ENCODE data around the gene ENTREP3.
"Not testable (repeated sequence)": the region's sequence is repeated elsewhere in the genome, so short reads cannot be mapped to it uniquely, and the experiment has no call there.

ENTREP3 gene, protein sequence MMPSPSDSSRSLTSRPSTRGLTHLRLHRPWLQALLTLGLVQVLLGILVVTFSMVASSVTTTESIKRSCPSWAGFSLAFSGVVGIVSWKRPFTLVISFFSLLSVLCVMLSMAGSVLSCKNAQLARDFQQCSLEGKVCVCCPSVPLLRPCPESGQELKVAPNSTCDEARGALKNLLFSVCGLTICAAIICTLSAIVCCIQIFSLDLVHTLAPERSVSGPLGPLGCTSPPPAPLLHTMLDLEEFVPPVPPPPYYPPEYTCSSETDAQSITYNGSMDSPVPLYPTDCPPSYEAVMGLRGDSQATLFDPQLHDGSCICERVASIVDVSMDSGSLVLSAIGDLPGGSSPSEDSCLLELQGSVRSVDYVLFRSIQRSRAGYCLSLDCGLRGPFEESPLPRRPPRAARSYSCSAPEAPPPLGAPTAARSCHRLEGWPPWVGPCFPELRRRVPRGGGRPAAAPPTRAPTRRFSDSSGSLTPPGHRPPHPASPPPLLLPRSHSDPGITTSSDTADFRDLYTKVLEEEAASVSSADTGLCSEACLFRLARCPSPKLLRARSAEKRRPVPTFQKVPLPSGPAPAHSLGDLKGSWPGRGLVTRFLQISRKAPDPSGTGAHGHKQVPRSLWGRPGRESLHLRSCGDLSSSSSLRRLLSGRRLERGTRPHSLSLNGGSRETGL

DNA sequence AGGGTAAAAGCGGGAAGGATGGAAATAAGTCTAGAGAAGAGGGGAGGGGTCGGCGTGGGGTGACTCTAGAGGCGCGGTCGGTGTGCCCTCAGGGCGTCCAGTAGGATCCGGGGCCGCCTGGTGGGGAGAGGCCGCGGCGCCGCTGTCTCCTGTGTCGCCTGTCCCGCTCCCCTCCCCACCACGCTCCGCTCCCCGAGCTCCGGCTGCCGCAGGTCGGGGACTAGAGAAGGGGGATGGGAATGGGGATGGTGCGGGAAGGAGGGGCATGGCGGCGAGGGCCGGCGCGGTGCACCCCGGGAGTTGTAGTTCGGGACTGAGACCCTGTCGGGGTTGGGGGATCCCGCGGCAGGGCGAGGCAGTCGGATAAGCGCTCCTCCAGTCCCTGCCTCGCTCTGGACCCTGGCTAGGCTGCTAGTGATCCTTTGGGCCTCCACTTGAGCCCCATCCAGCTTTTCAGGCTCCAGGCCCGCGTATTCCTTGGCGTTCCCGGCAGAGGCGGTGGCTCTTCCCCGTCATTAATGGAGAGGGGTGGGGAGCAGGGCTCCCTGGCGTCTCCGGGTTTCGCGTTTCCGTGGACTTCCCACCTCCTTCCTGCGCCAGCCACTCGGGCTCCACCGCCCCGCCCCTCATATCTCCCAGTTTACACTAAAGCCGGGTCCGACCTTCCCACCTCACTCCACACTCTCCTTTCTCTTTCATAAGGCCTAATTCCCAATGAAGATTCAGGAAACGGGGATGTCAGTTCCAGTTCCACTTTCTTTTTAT lies at the start of gene ENTREP3:
Gene ENTREP3 (minus strand): TSS at position 241 of the 765 bp plus-strand sequence. CDS start 606 bp downstream, outside the sequence.
- peak; percentile 93 for DNase-seq (ENCODE audit: low spot score)

DNA sequence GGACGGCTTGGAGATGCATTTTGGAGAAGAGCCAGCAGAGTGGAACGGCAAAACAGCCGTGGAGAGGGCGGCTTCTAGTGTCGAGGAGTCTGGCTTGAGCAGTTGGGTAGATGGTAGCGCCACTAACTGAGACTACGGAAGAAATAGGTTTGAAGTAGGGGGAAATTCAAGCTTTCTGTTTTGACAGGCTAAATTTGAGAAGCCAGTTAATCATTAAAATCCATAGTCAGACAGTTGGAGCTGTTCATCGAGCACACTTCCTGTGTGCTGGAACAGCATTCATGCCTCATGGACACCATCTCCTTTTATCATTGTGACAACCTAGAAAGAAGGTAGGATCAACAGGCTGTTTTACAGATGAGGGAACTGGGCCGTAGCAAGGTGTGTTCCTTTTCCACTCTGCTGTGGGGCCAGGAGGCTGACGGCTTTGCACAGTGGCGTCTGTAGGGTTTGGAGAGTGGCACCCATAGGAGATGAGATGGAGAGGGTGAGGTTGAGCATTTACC lies 49.3 kb upstream of the ENTREP3 start:
- DNase-seq (ENCODE audit: low spot score) = no peak

DNA sequence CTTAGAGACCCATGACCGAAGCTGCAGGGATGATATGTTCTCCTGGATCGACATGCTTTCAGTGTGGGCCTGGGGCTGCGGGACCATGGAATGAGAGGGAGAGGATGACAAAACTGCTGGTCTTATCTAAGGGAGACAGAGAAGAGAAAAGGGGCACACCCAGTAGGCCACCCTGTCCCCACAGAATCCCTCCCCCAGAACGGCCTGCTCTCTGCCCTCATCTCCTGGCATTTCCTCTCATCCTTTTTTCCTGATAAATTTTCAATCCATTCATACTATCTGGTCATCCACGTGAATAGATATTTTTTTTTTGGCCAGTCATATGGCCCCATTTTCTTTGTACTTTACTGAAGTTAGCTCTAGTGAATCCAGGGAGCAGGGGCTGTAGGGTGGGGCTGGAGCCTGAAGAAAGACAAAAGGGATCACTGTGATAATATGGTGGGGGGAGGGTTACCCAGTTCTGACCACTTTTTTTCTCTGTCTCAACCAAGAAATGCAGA lies 46.1 kb upstream of the ENTREP3 start, which contains the start of gene PKLR:
Gene PKLR (minus strand): TSS at position 97 of the 500 bp plus-strand sequence. CDS start 43 bp downstream, at position 54.
- DNase-seq (ENCODE audit: low spot score) = no peak

DNA sequence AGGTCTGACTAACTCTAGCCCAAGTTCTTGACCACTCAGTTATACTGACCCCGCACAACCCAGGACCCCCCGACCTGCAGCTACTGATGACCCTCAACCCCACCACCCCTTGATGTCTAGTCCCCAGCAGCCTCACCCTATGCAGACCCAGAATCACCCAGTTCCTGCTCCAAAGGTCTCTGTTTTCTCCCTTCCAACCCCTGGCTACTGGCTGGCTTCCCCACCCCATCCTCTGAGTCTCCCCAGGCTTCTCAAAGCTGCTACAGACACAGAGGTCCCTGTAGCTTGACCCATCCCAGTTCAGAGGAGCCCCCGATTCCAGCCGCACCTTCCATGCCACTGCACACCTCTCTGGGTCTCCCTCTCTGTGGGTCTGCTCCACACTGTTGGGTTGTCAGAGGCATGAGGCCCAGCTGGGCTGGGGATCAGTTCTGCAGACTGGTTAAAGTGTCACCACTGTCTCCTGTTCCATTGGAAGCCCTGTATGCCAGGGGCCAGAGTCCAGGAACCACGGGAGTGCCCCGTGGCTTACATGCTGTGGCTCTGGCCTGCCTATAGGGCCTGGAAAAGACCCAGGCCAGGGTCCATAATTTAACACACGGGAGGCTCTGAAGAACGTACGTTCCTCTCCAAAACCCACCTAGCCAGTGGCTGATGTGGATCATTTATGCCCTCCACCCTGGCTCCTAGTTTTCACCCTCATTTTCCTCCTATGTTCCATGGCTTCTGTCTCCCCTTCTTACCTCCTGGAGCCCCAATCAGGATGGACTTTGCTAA lies 45.5 kb upstream of the ENTREP3 start:
- no peak for DNase-seq (ENCODE audit: low spot score)

DNA sequence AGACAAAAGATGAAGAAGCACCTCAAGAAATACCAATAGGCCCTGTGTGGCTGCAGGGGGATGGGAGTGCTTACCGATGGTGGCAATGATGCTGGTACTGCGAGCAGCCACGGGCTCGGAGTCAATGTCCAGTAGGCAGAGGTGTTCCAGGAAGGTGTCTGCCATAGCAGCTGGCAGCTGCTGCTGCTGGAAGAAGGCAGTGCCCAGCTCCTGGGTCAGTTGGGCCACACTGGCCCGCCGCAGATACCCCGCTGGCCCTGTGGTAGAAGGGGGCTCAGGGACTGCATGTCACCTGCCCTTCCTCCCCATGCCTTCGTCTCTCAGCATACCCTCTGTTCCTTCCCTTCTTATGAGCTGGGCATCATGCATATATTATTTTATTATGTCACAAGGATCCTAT lies 44.7 kb upstream of the ENTREP3 start:
- DNase-seq (ENCODE audit: low spot score) = no peak

DNA sequence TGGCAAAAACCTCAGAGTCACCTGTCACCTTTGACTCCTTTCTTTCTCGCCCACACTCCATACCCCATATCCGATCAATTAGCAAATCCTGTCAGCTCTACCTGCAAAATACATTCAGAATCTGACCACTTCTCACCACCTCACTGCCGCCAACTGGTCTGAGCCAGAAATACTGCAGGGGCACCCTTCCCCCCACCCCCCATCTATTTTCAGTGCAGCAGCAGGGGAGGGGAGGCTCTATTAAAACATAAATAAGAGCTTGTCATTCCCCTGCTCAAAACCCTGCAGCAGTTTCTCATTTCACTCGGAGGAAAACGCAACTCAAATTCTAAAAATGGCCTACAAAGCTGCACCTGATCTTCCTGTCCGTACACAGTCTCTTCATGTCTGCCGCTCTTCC lies 42.1 kb upstream of the ENTREP3 start:
- no peak for DNase-seq (ENCODE audit: low spot score)

DNA sequence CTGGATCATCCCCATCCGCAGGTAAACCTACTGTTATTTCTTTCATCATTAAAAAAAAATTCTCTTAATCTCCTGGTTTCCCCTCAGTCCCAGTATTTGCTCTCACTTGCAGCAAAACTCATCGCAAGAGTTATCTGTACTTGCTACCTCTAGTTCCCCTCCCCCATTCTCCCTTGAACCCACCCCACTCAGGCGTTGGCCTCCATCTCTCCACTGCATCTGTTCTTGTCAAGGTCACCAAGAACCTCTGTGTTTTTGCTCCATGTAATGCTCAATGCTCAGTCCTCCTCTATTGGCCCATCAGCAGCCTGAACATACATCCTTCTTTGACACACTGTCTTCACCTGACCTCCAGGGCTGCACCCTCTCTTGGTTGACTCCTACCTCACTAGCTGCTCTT lies 41.4 kb upstream of the ENTREP3 start:
- no peak for DNase-seq (ENCODE audit: low spot score)

DNA sequence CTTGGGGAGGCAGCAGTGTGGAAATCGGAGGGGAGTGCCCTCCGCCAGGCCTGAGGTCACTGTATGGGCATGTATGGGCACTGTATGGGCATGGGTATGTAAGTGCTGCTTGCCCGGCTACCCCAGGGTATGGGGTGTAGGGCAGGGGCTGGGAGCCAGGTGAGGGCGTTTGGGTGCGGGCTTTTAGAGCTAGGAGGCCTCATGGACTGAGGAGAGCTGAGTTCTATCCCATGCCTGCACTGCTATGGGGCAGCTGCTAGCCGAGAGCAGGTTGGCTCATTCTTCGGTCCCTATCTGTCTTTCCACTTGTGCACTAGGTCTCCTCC lies 40.6 kb upstream of the ENTREP3 start:
- no peak for DNase-seq (ENCODE audit: low spot score)

DNA sequence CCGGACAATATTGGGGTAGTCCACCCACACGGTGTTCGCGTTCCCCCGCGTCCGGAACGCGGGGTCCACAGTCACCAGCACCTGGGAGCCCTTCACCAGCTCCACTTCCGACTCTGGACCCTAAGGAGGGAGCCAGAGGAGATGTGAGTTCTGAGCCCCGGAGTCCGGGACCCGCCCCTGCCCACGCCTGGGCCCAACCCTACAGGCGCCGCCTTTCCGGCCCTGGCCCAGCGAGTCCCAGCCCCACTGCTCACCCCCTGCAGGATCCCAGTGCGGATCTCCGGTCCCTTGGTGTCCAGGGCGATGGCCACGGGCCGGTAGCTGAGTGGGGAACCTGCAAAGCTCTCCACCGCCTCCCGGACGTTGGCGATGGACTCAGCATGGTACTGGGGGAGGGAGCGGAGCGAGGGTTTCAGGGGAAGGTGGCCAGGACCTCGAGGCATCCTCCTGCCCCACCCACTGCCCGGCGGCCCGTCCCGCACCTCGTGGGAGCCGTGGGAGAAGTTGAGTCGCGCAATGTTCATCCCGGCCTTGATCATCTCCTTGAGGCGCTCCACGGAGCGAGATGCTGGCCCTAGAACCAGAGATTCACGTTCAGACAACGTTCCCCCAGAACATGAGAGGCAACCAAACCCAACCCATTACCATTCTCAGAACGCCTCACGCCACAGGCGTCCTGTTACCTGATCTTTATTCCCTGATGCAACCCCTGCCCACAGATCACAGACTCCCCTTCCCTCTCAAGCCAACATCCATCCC lies 40.1 kb upstream of the ENTREP3 start:
- DNase-seq (ENCODE audit: low spot score) = peak; percentile 22

DNA sequence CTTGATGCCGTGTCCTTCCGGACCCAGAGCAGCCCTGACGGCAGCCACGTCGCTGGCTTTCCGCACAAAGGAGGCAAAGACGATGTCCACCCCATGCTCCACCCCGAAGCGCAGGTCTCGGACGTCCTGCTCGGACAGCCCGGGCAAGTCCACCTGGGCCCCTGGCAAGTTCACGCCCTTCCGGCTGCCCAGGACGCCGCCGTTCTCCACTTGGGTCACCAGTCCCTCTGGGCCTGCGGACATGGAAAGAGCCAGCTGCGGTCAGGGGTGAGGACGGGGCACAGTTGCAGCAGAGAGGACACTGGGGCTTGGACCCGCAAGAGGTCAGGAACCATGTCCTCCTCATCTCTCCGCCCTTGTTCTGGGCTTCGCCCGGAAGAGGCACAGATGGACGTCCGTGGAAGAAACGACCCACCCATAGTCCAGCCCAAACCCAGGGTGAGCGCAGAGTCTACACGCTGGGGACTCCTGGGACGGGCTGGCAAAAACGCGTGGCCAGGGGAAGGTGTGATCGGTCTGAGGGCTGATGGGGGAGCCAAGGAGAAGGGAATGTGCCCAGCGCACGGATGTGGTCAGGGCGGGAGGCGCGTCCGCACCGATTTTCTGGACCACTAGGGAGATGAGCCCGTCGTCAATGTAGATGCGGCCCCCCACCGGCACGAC lies 39.4 kb upstream of the ENTREP3 start:
- no peak for DNase-seq (ENCODE audit: low spot score)

DNA sequence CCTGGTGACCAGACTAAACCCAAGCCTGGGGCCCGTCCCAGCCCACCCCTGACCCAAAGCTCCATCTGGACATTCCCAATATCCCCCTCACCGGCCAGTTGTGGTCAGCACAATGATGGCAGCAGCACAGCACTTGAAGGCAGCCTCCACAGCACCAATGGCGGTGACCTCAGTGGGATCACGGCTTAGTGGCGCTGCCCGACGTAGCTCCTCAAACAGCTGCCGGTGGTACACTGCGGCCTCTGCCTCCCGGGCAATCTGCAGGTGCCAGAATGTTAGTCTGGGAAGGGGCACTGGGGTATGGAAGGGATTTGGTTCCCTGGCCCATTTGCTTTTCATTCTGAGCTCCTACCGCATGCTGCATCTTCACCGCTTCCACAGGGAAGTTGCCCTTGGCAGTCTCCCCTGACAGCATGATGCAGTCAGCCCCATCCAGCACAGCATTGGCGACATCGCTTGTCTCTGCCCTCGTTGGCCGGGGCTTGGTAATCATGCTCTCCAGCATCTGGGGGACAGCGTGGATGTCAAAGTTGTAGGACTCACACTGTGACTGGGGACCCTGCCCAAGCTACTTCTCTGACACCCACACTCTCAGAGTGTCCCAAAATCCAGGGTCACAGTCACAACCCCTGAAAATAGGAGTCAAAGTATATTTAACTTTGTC lies 37.9 kb upstream of the ENTREP3 start:
- DNase-seq (ENCODE audit: low spot score) = no peak

DNA sequence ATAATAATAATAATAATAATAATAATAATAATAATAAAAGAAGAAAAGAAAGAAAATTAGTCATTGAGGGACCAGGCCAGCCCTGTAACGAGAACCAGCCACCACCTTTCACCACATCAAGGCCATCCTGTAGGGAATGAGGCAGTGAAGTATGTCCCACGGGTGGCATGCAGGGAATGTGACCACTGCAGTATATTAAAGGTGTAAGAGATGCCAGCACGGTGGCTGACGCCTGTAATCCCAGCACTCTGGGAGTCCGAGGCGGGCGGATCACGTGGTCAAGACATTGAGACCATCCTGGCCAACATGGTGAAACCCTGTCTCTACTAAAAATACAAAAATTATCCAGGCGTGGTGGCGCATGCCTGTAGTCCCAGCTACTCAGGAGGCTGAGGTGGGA lies 35.7 kb upstream of the ENTREP3 start:
- DNase-seq (ENCODE audit: low spot score) = not testable (repeated sequence)

DNA sequence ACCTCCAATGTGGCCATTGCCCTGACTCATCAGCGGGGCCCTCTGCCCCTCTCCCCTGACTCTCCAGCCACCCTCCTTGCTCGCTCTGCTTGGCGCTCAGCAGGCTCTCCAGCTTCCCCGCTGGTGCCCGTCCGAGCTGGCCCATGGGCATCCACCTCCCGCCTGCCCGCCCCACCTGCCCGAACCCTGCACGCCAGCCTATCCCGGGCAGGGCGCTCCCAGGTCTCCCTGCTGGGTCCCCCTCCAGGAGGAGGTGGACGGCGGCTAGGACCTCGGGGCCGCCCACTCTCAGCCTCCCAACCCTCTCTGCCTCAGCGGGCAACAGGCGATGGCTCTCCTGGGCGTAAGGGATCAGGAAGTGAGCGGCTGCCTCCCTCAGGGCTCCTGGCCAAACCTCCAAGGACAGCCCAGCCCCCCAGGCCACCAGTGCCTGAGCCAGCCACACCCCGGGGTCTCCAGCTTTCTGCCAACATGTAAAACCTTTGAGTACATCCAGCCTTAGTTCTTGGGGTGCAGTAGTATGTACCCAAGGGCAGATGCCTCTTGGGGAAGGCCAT lies 32.8 kb upstream of the ENTREP3 start:
- DNase-seq (ENCODE audit: low spot score) = no peak

DNA sequence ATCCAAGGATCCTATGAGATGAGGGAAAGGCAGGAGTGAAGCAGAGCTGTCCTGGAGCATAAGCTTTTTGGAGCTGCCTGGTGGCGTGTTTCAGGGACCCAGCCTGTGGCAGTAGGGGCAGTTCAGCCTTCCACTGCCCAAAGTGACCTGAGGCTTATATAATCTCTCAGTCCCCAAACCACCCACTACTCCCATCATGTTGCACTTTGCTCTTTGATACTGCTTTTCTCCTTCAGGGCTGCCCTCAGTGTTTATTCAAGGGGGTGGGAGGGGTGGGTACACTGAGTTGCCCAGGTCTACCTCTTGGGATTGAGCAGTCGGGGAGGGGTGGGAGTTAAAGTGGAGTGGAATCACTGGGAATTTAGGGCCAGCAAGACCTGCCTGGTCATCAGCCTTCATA lies 31.3 kb upstream of the ENTREP3 start:
- no peak for DNase-seq (ENCODE audit: low spot score)

DNA sequence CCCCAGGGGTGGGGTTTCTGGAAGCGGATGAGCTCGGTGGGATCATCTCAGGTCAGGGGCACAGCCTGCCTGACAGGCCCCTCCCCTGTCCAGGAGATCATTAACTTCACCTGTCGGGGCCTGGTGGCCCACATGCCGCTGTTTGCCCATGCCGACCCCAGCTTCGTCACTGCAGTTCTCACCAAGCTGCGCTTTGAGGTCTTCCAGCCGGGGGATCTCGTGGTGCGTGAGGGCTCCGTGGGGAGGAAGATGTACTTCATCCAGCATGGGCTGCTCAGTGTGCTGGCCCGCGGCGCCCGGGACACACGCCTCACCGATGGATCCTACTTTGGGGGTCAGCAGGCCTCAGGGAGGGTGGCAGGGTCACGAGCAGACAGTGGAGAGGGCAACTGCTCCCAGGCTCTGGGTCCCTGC lies 30.4 kb upstream of the ENTREP3 start:
- DNase-seq (ENCODE audit: low spot score) = no peak

DNA sequence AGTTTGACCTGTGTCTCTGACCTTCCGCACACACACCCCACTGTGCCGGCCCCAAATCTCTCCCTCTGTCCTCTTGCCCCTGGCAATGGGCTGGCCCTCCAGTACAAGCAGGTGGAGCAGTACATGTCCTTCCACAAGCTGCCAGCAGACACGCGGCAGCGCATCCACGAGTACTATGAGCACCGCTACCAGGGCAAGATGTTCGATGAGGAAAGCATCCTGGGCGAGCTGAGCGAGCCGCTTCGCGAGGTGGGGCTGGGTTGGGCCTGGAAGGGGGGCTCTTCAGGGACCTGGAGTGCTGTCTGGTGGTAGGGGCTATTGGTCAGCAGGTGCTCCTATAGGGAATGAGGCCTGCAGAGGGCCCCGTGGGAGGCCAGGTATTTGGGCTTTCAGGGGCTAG lies 29.8 kb upstream of the ENTREP3 start:
- DNase-seq (ENCODE audit: low spot score) = no peak

DNA sequence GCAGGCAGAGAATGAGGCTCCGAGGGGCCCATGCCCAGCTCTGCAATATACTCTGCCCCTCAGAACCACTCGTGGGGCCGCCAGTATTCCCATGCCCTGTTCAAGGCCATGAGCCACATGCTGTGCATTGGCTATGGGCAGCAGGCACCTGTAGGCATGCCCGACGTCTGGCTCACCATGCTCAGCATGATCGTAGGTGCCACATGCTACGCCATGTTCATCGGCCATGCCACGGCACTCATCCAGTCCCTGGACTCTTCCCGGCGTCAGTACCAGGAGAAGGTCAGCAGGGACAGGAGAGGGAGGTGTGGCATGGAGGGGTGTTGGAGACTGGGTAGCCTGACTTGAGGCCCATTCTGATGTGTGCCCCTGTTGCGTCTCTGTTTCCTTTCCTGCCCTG lies 29.2 kb upstream of the ENTREP3 start:
- DNase-seq (ENCODE audit: low spot score) = no peak

DNA sequence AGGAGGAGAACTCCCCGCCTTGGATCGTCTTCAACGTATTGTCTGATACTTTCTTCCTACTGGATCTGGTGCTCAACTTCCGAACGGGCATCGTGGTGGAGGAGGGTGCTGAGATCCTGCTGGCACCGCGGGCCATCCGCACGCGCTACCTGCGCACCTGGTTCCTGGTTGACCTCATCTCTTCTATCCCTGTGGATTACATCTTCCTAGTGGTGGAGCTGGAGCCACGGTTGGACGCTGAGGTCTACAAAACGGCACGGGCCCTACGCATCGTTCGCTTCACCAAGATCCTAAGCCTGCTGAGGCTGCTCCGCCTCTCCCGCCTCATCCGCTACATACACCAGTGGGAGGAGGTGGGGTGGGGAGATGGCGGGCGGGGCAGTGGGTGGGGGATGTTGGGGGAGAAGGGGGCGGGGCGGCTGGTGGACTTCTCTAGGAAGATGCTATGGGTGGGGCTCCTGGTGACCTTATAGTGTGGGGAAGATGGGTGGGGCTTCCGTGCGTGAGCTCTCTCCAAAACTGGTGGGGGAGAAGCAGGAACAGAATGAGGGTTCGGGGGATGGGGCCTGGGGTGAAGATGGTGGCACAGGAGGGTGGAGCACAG lies 27.3 kb upstream of the ENTREP3 start:
- DNase-seq (ENCODE audit: low spot score) = no peak

DNA sequence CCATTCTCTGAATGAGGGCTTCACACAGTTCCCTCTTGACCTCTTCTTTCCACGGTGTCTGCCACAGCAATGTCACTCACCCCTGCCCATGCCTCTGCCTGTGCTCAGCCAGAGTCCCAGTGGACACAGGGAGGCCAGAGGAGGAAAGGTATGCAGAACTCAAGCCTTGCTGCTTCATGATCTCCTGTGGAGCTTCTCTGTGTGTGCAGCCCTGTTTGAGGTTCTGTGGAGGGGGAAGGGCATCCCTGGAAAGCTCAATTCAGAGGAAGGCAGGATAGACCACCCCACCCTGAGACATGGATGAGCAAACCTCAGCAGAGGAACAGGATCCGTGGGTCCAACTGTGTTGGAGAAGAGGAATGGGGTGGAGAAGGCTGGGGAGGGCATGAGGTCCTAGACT lies 24.0 kb upstream of the ENTREP3 start:
- no peak for DNase-seq (ENCODE audit: low spot score)

All from GM03348 (cell line).